ENCODE data around the gene SLC6A20.

SLC6A20 gene

DNA sequence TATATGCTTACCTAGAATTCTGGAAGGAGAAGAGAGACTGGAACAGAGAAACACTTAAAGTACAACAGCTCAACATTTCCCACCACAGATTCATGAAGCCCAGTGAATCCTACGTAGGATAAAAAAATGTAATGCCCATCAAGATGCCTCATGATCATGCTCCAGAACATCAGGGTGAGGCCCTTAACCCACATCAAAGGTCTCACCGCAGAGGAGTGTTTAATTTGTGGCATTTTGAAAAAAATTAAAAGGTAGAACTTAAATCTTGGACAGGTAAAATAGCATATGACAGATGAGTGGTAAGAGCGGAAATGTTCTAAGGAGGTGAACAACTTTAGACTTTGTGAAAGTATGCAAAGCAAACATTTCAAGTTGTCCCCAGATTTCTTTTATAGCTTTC, 9.7 kb upstream of the SLC6A20 start:
- no peak for TF ChIP-seq CTCF (IDR thresholded peaks at IDR 0.05; ENCODE audit: low read depth, low read length)
- Histone ChIP-seq H3K36me3 (no peaks in the 10 kb centered on the region), H3K9me3 (no peaks in the 10 kb centered on the region), H3K27me3 (no peaks in the 10 kb centered on the region), H3K4me1 (no peaks in the 10 kb centered on the region), H3K4me3 (ENCODE audit: low read depth, low read length) (no peak overlapping the region)
- DNase-seq = no peak

GRCh38 chr3:45803252-45803935, 7.1 kb upstream of the SLC6A20 start:
- H3K4me1 ChIP-seq = no peaks in the 10 kb centered on the region
- H3K27me3 ChIP-seq = no peaks in the 10 kb centered on the region
- no peak overlapping the region for H3K4me3 ChIP-seq (ENCODE audit: low read depth, low read length)
- no peaks in the 10 kb centered on the region for H3K36me3 ChIP-seq
- no peaks in the 10 kb centered on the region for H3K9me3 ChIP-seq
- TF ChIP-seq CTCF (IDR thresholded peaks at IDR 0.05; ENCODE audit: low read depth, low read length) = no peak
- DNase-seq = no peak

DNA sequence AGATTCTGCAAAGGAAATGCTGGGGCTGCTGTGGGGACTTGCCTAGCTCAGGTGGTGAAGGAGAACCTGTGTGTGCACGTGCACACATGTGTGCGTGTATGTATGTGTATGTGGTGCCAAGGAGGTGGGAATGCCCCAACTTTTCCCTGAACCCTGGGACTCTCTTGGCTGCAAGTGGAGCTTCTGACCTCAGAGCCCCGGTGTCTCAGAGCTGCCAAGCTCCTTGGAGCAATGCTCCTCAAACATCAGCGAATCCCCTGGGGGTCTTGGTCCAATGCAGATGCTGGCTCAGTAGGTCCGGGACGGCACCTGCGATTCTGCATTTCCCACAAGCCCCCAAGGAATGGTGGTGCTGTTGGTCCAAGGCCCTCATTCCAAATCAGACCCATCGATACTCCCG, 5.8 kb upstream of the SLC6A20 start:
- H3K36me3 ChIP-seq = no peaks in the 10 kb centered on the region

DNA sequence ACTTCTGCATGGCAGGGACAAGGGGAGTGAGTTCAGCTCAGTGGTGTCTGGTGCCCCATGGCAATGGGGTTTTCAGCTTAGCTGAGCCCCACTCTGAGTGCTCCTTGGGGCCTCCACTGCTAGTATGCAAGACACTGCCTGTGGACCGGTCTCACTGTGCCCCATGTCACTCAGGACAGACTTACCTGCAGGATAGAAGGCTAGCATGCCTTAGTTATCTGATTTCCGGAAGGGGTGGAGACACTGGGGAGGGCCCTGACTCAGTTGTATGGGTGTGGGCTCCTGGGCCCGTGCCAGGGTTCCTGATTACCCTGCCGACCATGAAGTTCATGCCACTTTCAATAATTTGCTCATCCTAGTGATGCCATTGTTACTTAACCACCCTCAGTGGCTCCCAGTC, 4.3 kb upstream of the SLC6A20 start:
- H3K4me3 ChIP-seq (ENCODE audit: low read depth, low read length) = no peak overlapping the region
- no peak for TF ChIP-seq CTCF (IDR thresholded peaks at IDR 0.05; ENCODE audit: low read depth, low read length)
- H3K36me3 ChIP-seq = no peaks in the 10 kb centered on the region
- no peaks in the 10 kb centered on the region for H3K9me3 ChIP-seq
- H3K27me3 ChIP-seq = peaks cover 16% of the 10 kb centered on the region
- no peaks in the 10 kb centered on the region for H3K4me1 ChIP-seq
- DNase-seq = no peak

More for the DNA sequence above, 5.8 kb upstream of the SLC6A20 start:
- no peak for DNase-seq
- H3K9me3 ChIP-seq = no peaks in the 10 kb centered on the region
- H3K4me1 ChIP-seq = no peaks in the 10 kb centered on the region
- H3K27me3 ChIP-seq = 0 out of 2 replicates have a peak, but pooled peaks cover 1% of the 10 kb centered on the region
- no peak for TF ChIP-seq CTCF (IDR thresholded peaks at IDR 0.05; ENCODE audit: low read depth, low read length)
- H3K4me3 ChIP-seq (ENCODE audit: low read depth, low read length) = no peak overlapping the region

- TF ChIP-seq CTCF (IDR thresholded peaks at IDR 0.05; ENCODE audit: low read depth, low read length) = no peak
- DNase-seq = no peak
- peaks cover 19% of the 10 kb centered on the region for H3K27me3 ChIP-seq
- H3K9me3 ChIP-seq = no peaks in the 10 kb centered on the region
- no peaks in the 10 kb centered on the region for H3K36me3 ChIP-seq
- H3K4me1 ChIP-seq = no peaks in the 10 kb centered on the region
- H3K4me3 ChIP-seq (ENCODE audit: low read depth, low read length) = no peak overlapping the region
Measured at GRCh38 chr3:45799586-45799985, 3.2 kb upstream of the SLC6A20 start.

GRCh38 chr3:45798034-45798433, 1.7 kb upstream of the SLC6A20 start:
- no peak for DNase-seq
- Histone ChIP-seq H3K36me3 (no peaks in the 10 kb centered on the region), H3K4me1 (no peaks in the 10 kb centered on the region), H3K9me3 (no peaks in the 10 kb centered on the region), H3K4me3 (ENCODE audit: low read depth, low read length) (no peak overlapping the region), H3K27me3 (peaks cover 22% of the 10 kb centered on the region)
- no peak for TF ChIP-seq CTCF (IDR thresholded peaks at IDR 0.05; ENCODE audit: low read depth, low read length)
